Measurements from ENCODE around the gene TIMM13. TPM values are rescaled to one million over a fixed set of nuclear protein-coding genes. Genes with fewer than 3 reads are reported as not detected.

Gene TIMM13
- total and polyA plus RNA-seq, 2 of the 8 experiments (the other 6 are each of a cell fraction or from before 2014, with no cell fraction given), result 270 to 275 TPM

GRCh38 chr19:2385053-2385721 is 42.2 kb downstream of the TIMM13 start (continued):
- no peak for TF ChIP-seq SP2 (IDR thresholded peaks at IDR 0.05; ENCODE audit: low read length)
- 0 out of 2 replicates have a peak, but pooled peaks have one; percentile 51 for TF ChIP-seq RBBP5 (IDR thresholded peaks at IDR 0.05; ENCODE audit: borderline replicate concordance, low read depth, low read length)
- TF ChIP-seq SUZ12 (IDR thresholded peaks at IDR 0.05; ENCODE audit: low read length), result no peak
- TF ChIP-seq MAFK (IDR thresholded peaks at IDR 0.05; ENCODE audit: low read depth, low read length), result no peak
- TF ChIP-seq SIRT6 (IDR thresholded peaks at IDR 0.05; ENCODE audit: low read length), result no peak
- TF ChIP-seq ATF3 (IDR thresholded peaks at IDR 0.05; ENCODE audit: insufficient read depth, low read depth, low read length), result no peak
- TF ChIP-seq SIN3A (conservative IDR thresholded peaks at IDR 0.05 in 1 of 2, IDR thresholded peaks at IDR 0.05 in 1 of 2; ENCODE audit: low read depth in 1 of 2, low read length in 2 of 2), result no peak
- TF ChIP-seq TCF12 (IDR thresholded peaks at IDR 0.05; ENCODE audit: low read depth, low read length), result no peak
- peak; percentile 93 for TF ChIP-seq JUND (IDR thresholded peaks at IDR 0.05; ENCODE audit: low read length)
- TF ChIP-seq RNF2 (IDR thresholded peaks at IDR 0.05; ENCODE audit: borderline replicate concordance, low read depth, low read length, missing control alignments, poor library complexity, severe bottlenecking), result no peak
- TF ChIP-seq EZH2 (IDR thresholded peaks at IDR 0.05; ENCODE audit: low read depth, low read length, severe bottlenecking), result no peak
- TF ChIP-seq RXRA (IDR thresholded peaks at IDR 0.05; ENCODE audit: insufficient read depth, low read depth, low read length), result no peak
- no peak for TF ChIP-seq SAP30 (IDR thresholded peaks at IDR 0.05; ENCODE audit: insufficient read depth, insufficient replicate concordance, low read length)
- TF ChIP-seq RFX5 (IDR thresholded peaks at IDR 0.05; ENCODE audit: borderline replicate concordance, low read depth, low read length), result no peak
- 0 out of 2 replicates have a peak, but pooled peaks have one; percentile 19 for TF ChIP-seq SP1 (IDR thresholded peaks at IDR 0.05; ENCODE audit: low read depth, low read length)
- TF ChIP-seq CEBPB (IDR thresholded peaks at IDR 0.05; ENCODE audit: low read depth, low read length), result no peak
- 0 out of 2 replicates have a peak, but pooled peaks have one; percentile 14 for TF ChIP-seq TEAD4 (IDR thresholded peaks at IDR 0.05; ENCODE audit: low read depth, low read length)
- no peak for TF ChIP-seq ZNF274 (IDR thresholded peaks at IDR 0.05; ENCODE audit: borderline replicate concordance, extremely low read depth, low read length)
- TF ChIP-seq GTF2F1 (IDR thresholded peaks at IDR 0.05; ENCODE audit: borderline replicate concordance, low read depth, low read length), result no peak
- TF ChIP-seq HDAC6 (IDR thresholded peaks at IDR 0.05; ENCODE audit: low read depth, low read length), result no peak
- TF ChIP-seq GABPA (IDR thresholded peaks at IDR 0.05; ENCODE audit: borderline replicate concordance, insufficient read depth, low read length), result no peak
- TF ChIP-seq PHF8 (conservative IDR thresholded peaks at IDR 0.05; ENCODE audit: low read depth, low read length), result no peak
- no peak for TF ChIP-seq KDM4A (IDR thresholded peaks at IDR 0.05; ENCODE audit: low read depth, low read length, severe bottlenecking)

Measured in H1 (cell line).